Mucosa of descending colon (tissue), 3 donors: ENCODE results near the gene CTDSPL. TPM values are rescaled to one million over a fixed set of nuclear protein-coding genes. Genes with fewer than 3 reads are reported as not detected.

ENCODE experiments used
- ATAC-seq: fragments of 200-7000 bp; cut with Tn5 transposase; one replicate; pipeline ENCODE4 v1.9.1; 2020; ENCODE audit warnings: mild to moderate bottlenecking, moderate library complexity
- DNase-seq, 3 donors: peaks; one replicate each; pipeline ENCODE4 v3.0.0-alpha.2; 2020
- H3K36me3 ChIP-seq: fragments of 200-600 bp; one replicate; pipeline ENCODE4 v1.8.0; 2021; ENCODE audit warnings: low read depth, mild to moderate bottlenecking
- H3K4me1 ChIP-seq: fragments of 200-600 bp; one replicate; pipeline ENCODE4 v1.8.0; 2021; ENCODE audit warnings: low read depth, mild to moderate bottlenecking
- H3K4me3 ChIP-seq: fragments of 200-600 bp; one replicate; pipeline ENCODE4 v1.8.0; 2021; ENCODE audit warnings: mild to moderate bottlenecking
- H3K9me3 ChIP-seq: fragments of 200-600 bp; one replicate; pipeline ENCODE4 v1.8.0; 2021; ENCODE audit warnings: mild to moderate bottlenecking
- intact Hi-C, 2 donors: fragments of 100-400 bp; cut with DNase I in 1 of 2; cut with micrococcal nuclease in 1 of 2; formaldehyde crosslinking; loops; one replicate each; pipeline versions ENCODE4 v1.11.0 to v1.11.1; 2022; cut with DNase I, micrococcal nuclease
- total RNA-seq, 3 donors: library from RNA; stranded (reverse); fragmentation: NEBNext Ultra II Directional in 2 of 3; extraction: Animal tissue kit (Norgen Biotek cat#: 25700) in 2 of 3; gene quantifications; one replicate each; pipeline versions ENCODE4 v1.2.1 to v1.2.4, GENCODE V29; 2021 to 2023
- TF ChIP-seq, protein P1 (sequence below): fragments of 200-600 bp; IDR thresholded peaks from one replicate; pipeline ENCODE4 v1.8.0; 2022; ENCODE audit warnings: antibody characterized with exemption, mild to moderate bottlenecking
- donor health status: DM: no; HTN: no; CAD: no; lungs with moderate emphysema.
- donor health status: DM: no; HTN: no; CAD: no.
- donor health status: DM: no; HTN: yes; CAD: no.

Gene CTDSPL
- total RNA-seq, 3 donors from 2014 or later, result 59.1 to 89.7 (median 88.1) TPM

DNA sequence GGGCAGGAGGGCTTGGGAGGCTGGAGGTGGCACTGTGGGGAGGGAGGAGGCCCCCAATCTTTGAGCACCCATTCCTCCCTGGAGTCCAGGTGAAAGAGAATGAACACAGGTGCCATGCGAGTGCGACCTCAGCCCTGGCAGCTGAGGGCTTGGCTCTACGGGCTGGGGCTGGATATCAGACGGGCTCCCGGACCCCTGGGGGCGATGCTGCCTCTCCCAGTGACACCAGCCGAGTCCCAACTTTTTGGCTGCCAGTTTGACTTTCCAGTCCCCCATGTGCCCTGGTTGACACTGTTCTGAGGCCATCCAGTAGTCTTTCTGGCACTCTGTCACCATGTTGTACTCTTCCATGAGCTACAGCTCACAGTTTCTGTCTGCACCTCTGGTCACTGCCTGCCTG, 130.1 kb downstream of the CTDSPL start:
- H3K4me1 ChIP-seq, result peaks cover 36% of the 10 kb centered on the region
- H3K4me3 ChIP-seq, result no peak overlapping the region
- no peak for ATAC-seq
- no peaks in the 10 kb centered on the region for H3K9me3 ChIP-seq
- peak in 2 of 3 donors; percentile 46 to 56 for DNase-seq
- intact Hi-C loops, result no loop called here
- H3K36me3 ChIP-seq, result no peaks in the 10 kb centered on the region
- TF ChIP-seq, protein P1, sequence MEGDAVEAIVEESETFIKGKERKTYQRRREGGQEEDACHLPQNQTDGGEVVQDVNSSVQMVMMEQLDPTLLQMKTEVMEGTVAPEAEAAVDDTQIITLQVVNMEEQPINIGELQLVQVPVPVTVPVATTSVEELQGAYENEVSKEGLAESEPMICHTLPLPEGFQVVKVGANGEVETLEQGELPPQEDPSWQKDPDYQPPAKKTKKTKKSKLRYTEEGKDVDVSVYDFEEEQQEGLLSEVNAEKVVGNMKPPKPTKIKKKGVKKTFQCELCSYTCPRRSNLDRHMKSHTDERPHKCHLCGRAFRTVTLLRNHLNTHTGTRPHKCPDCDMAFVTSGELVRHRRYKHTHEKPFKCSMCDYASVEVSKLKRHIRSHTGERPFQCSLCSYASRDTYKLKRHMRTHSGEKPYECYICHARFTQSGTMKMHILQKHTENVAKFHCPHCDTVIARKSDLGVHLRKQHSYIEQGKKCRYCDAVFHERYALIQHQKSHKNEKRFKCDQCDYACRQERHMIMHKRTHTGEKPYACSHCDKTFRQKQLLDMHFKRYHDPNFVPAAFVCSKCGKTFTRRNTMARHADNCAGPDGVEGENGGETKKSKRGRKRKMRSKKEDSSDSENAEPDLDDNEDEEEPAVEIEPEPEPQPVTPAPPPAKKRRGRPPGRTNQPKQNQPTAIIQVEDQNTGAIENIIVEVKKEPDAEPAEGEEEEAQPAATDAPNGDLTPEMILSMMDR, result no peak

DNA sequence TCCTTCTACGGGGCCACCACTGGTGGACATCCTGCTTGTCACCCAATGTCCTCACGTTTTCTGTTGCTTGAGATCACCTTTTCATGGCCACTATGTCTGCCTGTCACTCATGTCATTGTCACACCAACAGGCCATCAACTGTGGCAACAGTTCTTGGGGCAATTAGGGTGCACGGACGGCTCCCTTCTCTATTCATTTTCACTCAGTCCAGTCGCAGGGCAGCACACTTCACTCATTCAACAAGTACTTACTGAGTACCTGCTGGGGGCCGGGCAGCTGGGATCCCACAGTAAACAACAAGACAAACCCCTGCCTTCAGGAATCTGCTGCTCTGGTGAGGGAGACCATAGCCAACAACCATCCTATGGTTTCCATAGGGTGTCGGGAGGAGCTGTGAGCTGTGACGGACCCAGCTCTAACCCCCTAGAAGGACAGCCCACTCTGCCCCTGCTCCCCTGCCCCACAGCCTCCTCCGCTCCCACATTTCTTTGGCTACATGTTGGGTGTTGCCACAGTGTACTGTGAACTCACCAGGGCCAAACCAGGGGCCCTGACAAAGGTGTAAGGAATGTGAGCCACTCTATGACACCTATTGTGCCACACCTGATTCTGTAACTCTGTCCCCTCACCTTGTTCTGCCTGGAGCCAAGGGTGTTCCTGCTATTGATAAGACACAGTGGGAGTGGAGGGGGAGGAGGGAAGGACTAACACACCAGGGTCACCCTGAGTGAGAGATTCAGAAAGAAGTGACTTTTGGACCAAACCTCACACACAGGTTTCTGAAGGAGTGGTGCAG, 130.8 kb downstream of the CTDSPL start:
- Histone ChIP-seq H3K9me3 (no peaks in the 10 kb centered on the region), H3K4me3 (no peak overlapping the region), H3K36me3 (no peaks in the 10 kb centered on the region), H3K4me1 (peaks cover 38% of the 10 kb centered on the region)
- DNase-seq, result peak; percentile 65 to 86 (median 78)
- TF ChIP-seq, protein P1, result no peak
- intact Hi-C loops, result no loop called here
- peak; percentile 68 for ATAC-seq

DNA sequence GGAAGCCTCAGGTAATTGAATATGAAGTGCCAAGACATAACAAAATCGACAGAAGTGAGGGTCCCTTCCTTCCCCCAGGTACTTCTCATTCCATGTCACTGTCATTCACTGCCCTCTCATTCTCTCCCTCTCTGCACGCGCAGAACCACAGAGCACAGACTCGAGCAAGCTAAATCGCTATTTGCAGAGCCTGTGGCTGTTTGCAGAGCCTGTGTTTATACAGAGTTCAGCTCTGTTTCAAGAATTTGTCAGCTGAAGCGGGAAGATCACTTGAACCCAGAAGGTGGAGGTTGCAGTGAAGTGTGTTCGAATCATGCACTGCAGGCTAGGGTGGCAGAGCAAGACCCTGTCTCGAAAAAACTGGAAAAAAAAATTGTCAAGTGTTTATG, 131.4 kb downstream of the CTDSPL start:
- no peaks in the 10 kb centered on the region for H3K36me3 ChIP-seq
- no peak overlapping the region for H3K4me3 ChIP-seq
- DNase-seq, result peak in 2 of 3 donors; percentile 14 to 41
- no peaks in the 10 kb centered on the region for H3K9me3 ChIP-seq
- no peak for ATAC-seq
- TF ChIP-seq, protein P1, result no peak
- intact Hi-C loops, result no loop called here
- peaks cover 37% of the 10 kb centered on the region for H3K4me1 ChIP-seq

DNA sequence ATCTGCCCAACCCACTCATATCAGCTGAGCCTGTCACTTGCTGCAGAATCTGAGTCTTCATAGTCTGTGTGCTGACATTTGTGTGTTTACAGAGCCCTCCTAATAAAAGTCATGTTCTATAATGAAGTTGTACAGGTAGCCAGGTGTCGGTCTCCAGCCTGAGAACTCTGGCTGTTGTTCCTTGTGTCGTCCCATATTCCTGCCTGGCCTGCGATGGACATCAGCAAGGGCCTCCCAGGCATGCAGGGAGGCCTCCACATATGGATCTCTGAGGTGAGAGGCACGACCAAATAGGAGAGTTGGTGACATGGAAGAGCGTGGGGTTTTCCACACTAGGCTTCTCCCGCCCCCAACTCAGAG, 131.8 kb downstream of the CTDSPL start:
- Histone ChIP-seq H3K4me3 (no peak overlapping the region), H3K9me3 (no peaks in the 10 kb centered on the region), H3K4me1 (peaks cover 41% of the 10 kb centered on the region), H3K36me3 (no peaks in the 10 kb centered on the region)
- TF ChIP-seq, protein P1, result no peak
- intact Hi-C loops, result no loop called here
- DNase-seq (no peak), ATAC-seq (no peak)

DNA sequence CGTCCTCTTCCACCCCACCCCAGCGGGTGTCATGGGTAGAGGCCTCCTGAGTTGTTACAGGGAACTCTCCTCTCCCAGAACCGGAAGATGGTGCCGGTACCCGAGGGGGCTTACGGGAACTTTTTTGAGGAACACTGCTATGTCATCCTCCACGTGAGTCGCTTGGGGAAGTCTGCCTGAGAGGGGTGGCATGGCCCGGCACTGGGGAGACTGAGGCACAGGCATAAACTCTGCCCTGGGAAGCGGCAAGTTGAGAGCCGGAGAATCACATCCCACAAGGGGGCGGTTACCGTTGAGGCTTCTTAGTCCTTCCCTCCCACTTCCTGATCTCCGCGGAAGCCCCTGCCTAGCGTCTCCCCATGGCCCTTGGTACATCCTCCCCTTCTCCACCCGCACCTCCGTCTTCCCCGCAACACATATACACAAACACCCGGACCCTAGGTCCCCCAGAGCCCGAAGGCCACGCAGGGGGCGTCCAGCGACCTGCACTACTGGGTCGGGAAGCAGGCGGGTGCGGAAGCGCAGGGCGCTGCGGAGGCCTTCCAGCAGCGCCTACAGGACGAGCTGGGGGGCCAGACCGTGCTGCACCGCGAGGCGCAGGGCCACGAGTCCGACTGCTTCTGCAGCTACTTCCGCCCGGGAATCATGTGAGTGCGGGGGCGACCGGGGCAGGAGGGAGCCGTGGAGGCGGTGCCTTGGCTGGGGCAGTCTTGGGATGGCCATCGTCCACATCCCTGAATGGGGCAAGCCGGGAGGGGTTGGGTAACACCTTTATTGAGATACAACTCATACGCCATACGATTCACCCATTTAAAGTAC, 132.3 kb downstream of the CTDSPL start:
- ATAC-seq (peak; percentile 14), DNase-seq (peak; percentile 71 to 90 (median 83))
- TF ChIP-seq, protein P1, result no peak
- H3K4me3 ChIP-seq, result peak overlapping the region; percentile 10
- H3K4me1 ChIP-seq, result peaks cover 43% of the 10 kb centered on the region
- intact Hi-C loops, result no loop called here
- no peaks in the 10 kb centered on the region for H3K36me3 ChIP-seq
- H3K9me3 ChIP-seq, result no peaks in the 10 kb centered on the region
